GM23338 (cell line): ENCODE measurements around the gene ABCA7. TPM values are rescaled to one million over a fixed set of nuclear protein-coding genes. Genes with fewer than 3 reads are reported as not detected.

Experiments
- ATAC-seq: fragments of 200-7000 bp; cut with Tn5 transposase; 3 replicates; pipeline ENCODE4 v1.9.1; 2020
- DNase-seq: peaks from one replicate; pipeline ENCODE4 v3.0.0-alpha.2; 2015; ENCODE audit warnings: low spot score
- H2AFZ ChIP-seq: fragments of 200-600 bp; sonication (generic); 2 replicates; pipeline ENCODE4 v1.8.0; 2016; ENCODE audit warnings: antibody characterized with exemption, mild to moderate bottlenecking, moderate library complexity
- H3F3A ChIP-seq: fragments of 200-600 bp; sonication (generic); replicated peaks from 2 replicates; pipeline ENCODE4 v1.8.0; 2017; ENCODE audit warnings: antibody characterized with exemption, mixed run types, low read depth
- H3K27ac ChIP-seq: fragments of 200-600 bp; sonication (generic); 2 replicates; pipeline ENCODE4 v1.6.1; 2016; ENCODE audit warnings: low read depth
- H3K27me3 ChIP-seq: fragments of 200-600 bp; sonication (generic); 2 replicates; pipeline ENCODE4 v1.8.0; 2016; ENCODE audit warnings: mild to moderate bottlenecking, mixed run types, moderate library complexity; ENCODE audit not compliant: insufficient read depth
- H3K36me3 ChIP-seq: fragments of 200-600 bp; sonication (generic); 2 replicates; pipeline ENCODE4 v1.8.0; 2016; ENCODE audit warnings: mild to moderate bottlenecking; ENCODE audit not compliant: insufficient read depth
- H3K4me1 ChIP-seq: fragments of 200-600 bp; sonication (generic); 2 replicates; pipeline ENCODE4 v1.8.0; 2016; ENCODE audit warnings: mild to moderate bottlenecking, moderate library complexity; ENCODE audit not compliant: insufficient read depth
- H3K4me2 ChIP-seq: fragments of 200-600 bp; sonication (generic); 2 replicates; pipeline ENCODE4 v1.7.1; 2017; ENCODE audit warnings: mixed run types
- H3K4me3 ChIP-seq: fragments of 200-600 bp; sonication (generic); 2 replicates; pipeline ENCODE4 v1.6.1; 2016; ENCODE audit warnings: mixed run types
- H3K79me2 ChIP-seq: fragments of 200-600 bp; sonication (generic); replicated peaks from 2 replicates; pipeline ENCODE4 v1.8.0; 2017; ENCODE audit warnings: mild to moderate bottlenecking; ENCODE audit not compliant: insufficient read depth
- H3K9me2 ChIP-seq: fragments of 200-600 bp; sonication (generic); 2 replicates; pipeline ENCODE4 v1.8.0; 2017; ENCODE audit not compliant: insufficient read depth
- H4K20me1 ChIP-seq: fragments of 200-600 bp; sonication (generic); replicated peaks from 2 replicates; pipeline ENCODE4 v1.8.0; 2017; ENCODE audit warnings: mild to moderate bottlenecking; ENCODE audit not compliant: insufficient read depth
- H3K27ac Mint-ChIP-seq: 2 replicates; pipeline ENCODE4 v1.8.0; 2020; ENCODE audit warnings: inconsistent platforms, mild to moderate bottlenecking, moderate library complexity, mixed read lengths
- H3K27me3 Mint-ChIP-seq: 3 replicates; pipeline ENCODE4 v1.8.0; 2022; ENCODE audit warnings: low read depth, mild to moderate bottlenecking, moderate library complexity, mixed read lengths, inconsistent platforms; ENCODE audit not compliant: insufficient read depth, poor library complexity
- H3K36me3 Mint-ChIP-seq: 3 replicates; pipeline ENCODE4 v1.8.0; 2021; ENCODE audit warnings: low read depth, mild to moderate bottlenecking, inconsistent platforms, moderate library complexity, mixed read lengths
- H3K4me1 Mint-ChIP-seq: 3 replicates; pipeline ENCODE4 v1.8.0; 2020; ENCODE audit warnings: mild to moderate bottlenecking, inconsistent platforms, mixed read lengths
- H3K4me3 Mint-ChIP-seq: 3 replicates; pipeline ENCODE4 v1.8.0; 2021; ENCODE audit warnings: moderate library complexity, mild to moderate bottlenecking, inconsistent platforms, mixed read lengths
- H3K9me3 Mint-ChIP-seq: 3 replicates; pipeline ENCODE4 v1.8.0; 2020; ENCODE audit warnings: moderate library complexity, mild to moderate bottlenecking, inconsistent platforms, mixed read lengths
- CREB1 ChIP-seq: fragments of 250-450 bp; sonication (Bioruptor Pico); IDR thresholded peaks from 2 replicates; pipeline ENCODE4 v1.5.0; 2020; ENCODE audit warnings: low read depth, mild to moderate bottlenecking, moderate library complexity
- CTCF ChIP-seq, 2 experiments: fragments of 200-600 bp in 1 of 2; sonication (generic) in 1 of 2; conservative IDR thresholded peaks; 2 replicates each; pipeline versions ENCODE4 v1.5.1 to v1.6.1; 2016 to 2017; ENCODE audit warnings: antibody characterized with exemption in 2 of 2, low read depth in 2 of 2, mild to moderate bottlenecking in 2 of 2, moderate library complexity in 1 of 2
- ETS1 ChIP-seq: IDR thresholded peaks from 2 replicates; pipeline ENCODE4 v1.6.1; 2016; ENCODE audit warnings: antibody characterized with exemption
- EZH2 ChIP-seq: fragments of 200-600 bp; sonication (generic); IDR thresholded peaks from one replicate; pipeline ENCODE4 v1.8.0; 2017; ENCODE audit warnings: antibody characterized with exemption, mild to moderate bottlenecking, low read depth; ENCODE audit not compliant: unreplicated experiment
- EZH2phosphoT487 ChIP-seq: fragments of 200-600 bp; sonication (generic); IDR thresholded peaks from one replicate; pipeline ENCODE4 v1.8.1; 2018; ENCODE audit warnings: antibody characterized with exemption; ENCODE audit not compliant: unreplicated experiment
- JUNB ChIP-seq: IDR thresholded peaks from one replicate; pipeline ENCODE4 v1.6.1; 2016; ENCODE audit warnings: antibody characterized with exemption; ENCODE audit not compliant: unreplicated experiment
- NANOG ChIP-seq: IDR thresholded peaks from 2 replicates; pipeline ENCODE4 v1.6.1; 2016; ENCODE audit warnings: antibody characterized with exemption, borderline replicate concordance
- POLR2AphosphoS5 ChIP-seq: IDR thresholded peaks from 2 replicates; pipeline ENCODE4 v1.6.1; 2016; ENCODE audit warnings: antibody characterized with exemption, low read depth
- REST ChIP-seq: IDR thresholded peaks from one replicate; pipeline ENCODE4 v1.6.1; 2018; ENCODE audit warnings: antibody characterized with exemption; ENCODE audit not compliant: unreplicated experiment
- STAT1 ChIP-seq: IDR thresholded peaks from one replicate; pipeline ENCODE4 v1.6.1; 2016; ENCODE audit warnings: antibody characterized with exemption; ENCODE audit not compliant: unreplicated experiment
- ZNF114 ChIP-seq: fragments of 250-450 bp; sonication (Bioruptor Pico); IDR thresholded peaks from 2 replicates; pipeline ENCODE4 v1.5.0; 2020; ENCODE audit warnings: mild to moderate bottlenecking, moderate library complexity
- ZNF331 ChIP-seq: fragments of 250-450 bp; sonication (Bioruptor Pico); IDR thresholded peaks from 2 replicates; pipeline ENCODE4 v1.5.0; 2020; ENCODE audit warnings: low read depth, mild to moderate bottlenecking, moderate library complexity
- polyA plus RNA-seq: library from polyadenylated mRNA; unstranded; fragments of >200 nt; fragmentation: Nextera tagmentation; extraction: Ambion mirVana; gene quantifications from 2 replicates; pipeline ENCODE4 v1.2.1, GENCODE V29; 2016
- total RNA-seq: library from RNA; depleted of rRNA; stranded (reverse); fragments of >200 nt; shearing (Covaris generic); gene quantifications from 2 replicates; pipeline ENCODE4 v1.2.3, GENCODE V29; 2014
- TF ChIP-seq, protein P1 (sequence below): fragments of 250-450 bp; sonication (Bioruptor Pico); IDR thresholded peaks from 2 replicates; pipeline ENCODE4 v1.5.0; 2020; ENCODE audit warnings: mild to moderate bottlenecking, moderate library complexity

Gene ABCA7
- total and polyA plus RNA-seq, 2 experiments from 2014 or later, result 22.2 to 27.4 TPM

DNA sequence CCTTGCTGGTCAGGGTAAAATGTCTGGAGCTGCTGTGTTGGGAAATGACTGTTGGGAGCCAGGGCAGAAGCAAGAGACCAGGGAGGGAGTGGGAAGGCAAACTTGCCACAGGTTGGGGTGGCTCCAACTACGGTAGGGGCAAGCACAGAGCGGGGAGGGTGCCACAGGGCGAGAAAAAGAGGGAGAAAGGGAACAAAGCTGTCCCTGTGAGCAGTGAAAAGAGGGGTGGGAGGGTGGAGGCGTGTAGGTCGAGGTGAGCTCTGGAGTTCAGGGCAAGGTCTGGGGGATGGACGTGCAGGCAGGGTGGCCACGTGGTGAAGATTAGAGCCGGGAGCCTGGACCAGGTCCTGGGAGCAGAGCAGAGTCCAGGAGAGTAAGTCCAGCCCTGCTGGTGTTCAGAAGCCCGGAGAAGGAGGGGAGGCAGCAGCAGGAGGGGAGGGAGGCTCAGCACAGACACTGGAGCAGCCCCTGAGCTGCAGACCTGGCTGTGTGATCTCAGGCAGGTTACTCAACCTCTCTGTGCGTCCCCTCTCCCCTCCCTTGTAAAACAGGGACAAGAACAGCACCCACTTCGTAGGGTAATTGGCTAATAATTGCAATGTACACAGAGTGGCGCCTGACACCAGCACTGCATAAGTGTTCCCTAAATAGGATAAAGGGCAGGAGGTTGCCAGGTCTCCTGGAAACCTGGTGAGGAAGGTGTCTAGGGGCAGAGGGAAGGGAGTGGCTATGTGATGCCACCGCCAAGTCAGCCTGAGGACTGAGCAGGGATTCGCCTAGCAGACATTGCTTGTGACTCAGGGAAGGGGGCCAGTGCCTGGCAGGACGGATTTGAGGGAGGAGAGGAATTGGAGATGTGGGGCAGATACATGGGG, 58.5 kb downstream of the ABCA7 start:
- Histone ChIP-seq H3K4me3 (no peak overlapping the region), H3K9me2 (no peaks in the 10 kb centered on the region), H3K79me2 (peaks cover 17% of the 10 kb centered on the region), H3K36me3 (no peaks in the 10 kb centered on the region), H3K27me3 (no peaks in the 10 kb centered on the region), H3K27ac (no peak overlapping the region), H3F3A (peaks cover 24% of the 10 kb centered on the region), H3K4me2 (no peak overlapping the region), H2AFZ (no peak overlapping the region), H4K20me1 (peaks cover 10% of the 10 kb centered on the region), H3K4me1 (peaks cover 11% of the 10 kb centered on the region)
- TF ChIP-seq ZNF331 (CRISPR knock-in tag) (no peak), CTCF (conservative IDR thresholded peaks at IDR 0.05; ENCODE audit: low read depth in 2 of 2) (no peak), JUNB (no peak), REST (no peak), EZH2 (no peak), ZNF114 (no peak), EZH2phosphoT487 (no peak), ETS1 (no peak), POLR2AphosphoS5 (no peak), STAT1 (no peak), CREB1 (CRISPR knock-in tag) (no peak), NANOG (no peak)
- TF ChIP-seq, protein P1, sequence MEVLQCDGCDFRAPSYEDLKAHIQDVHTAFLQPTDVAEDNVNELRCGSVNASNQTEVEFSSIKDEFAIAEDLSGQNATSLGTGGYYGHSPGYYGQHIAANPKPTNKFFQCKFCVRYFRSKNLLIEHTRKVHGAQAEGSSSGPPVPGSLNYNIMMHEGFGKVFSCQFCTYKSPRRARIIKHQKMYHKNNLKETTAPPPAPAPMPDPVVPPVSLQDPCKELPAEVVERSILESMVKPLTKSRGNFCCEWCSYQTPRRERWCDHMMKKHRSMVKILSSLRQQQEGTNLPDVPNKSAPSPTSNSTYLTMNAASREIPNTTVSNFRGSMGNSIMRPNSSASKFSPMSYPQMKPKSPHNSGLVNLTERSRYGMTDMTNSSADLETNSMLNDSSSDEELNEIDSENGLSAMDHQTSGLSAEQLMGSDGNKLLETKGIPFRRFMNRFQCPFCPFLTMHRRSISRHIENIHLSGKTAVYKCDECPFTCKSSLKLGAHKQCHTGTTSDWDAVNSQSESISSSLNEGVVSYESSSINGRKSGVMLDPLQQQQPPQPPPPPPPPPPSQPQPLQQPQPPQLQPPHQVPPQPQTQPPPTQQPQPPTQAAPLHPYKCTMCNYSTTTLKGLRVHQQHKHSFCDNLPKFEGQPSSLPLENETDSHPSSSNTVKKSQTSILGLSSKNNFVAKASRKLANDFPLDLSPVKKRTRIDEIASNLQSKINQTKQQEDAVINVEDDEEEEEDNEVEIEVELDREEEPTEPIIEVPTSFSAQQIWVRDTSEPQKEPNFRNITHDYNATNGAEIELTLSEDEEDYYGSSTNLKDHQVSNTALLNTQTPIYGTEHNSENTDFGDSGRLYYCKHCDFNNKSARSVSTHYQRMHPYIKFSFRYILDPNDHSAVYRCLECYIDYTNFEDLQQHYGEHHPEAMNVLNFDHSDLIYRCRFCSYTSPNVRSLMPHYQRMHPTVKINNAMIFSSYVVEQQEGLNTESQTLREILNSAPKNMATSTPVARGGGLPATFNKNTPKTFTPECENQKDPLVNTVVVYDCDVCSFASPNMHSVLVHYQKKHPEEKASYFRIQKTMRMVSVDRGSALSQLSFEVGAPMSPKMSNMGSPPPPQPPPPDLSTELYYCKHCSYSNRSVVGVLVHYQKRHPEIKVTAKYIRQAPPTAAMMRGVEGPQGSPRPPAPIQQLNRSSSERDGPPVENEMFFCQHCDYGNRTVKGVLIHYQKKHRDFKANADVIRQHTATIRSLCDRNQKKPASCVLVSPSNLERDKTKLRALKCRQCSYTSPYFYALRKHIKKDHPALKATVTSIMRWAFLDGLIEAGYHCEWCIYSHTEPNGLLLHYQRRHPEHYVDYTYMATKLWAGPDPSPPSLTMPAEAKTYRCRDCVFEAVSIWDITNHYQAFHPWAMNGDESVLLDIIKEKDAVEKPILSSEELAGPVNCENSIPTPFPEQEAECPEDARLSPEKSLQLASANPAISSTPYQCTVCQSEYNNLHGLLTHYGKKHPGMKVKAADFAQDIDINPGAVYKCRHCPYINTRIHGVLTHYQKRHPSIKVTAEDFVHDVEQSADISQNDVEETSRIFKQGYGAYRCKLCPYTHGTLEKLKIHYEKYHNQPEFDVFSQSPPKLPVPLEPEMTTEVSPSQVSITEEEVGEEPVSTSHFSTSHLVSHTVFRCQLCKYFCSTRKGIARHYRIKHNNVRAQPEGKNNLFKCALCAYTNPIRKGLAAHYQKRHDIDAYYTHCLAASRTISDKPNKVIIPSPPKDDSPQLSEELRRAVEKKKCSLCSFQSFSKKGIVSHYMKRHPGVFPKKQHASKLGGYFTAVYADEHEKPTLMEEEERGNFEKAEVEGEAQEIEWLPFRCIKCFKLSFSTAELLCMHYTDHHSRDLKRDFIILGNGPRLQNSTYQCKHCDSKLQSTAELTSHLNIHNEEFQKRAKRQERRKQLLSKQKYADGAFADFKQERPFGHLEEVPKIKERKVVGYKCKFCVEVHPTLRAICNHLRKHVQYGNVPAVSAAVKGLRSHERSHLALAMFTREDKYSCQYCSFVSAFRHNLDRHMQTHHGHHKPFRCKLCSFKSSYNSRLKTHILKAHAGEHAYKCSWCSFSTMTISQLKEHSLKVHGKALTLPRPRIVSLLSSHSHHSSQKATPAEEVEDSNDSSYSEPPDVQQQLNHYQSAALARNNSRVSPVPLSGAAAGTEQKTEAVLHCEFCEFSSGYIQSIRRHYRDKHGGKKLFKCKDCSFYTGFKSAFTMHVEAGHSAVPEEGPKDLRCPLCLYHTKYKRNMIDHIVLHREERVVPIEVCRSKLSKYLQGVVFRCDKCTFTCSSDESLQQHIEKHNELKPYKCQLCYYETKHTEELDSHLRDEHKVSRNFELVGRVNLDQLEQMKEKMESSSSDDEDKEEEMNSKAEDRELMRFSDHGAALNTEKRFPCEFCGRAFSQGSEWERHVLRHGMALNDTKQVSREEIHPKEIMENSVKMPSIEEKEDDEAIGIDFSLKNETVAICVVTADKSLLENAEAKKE, result no peak
- peaks cover 30% of the 10 kb centered on the region for H3K27me3 Mint-ChIP-seq
- no peak overlapping the region for H3K27ac Mint-ChIP-seq
- peaks cover 2% of the 10 kb centered on the region for H3K36me3 Mint-ChIP-seq
- no peak for ATAC-seq
- H3K4me3 Mint-ChIP-seq, result no peak overlapping the region
- H3K4me1 Mint-ChIP-seq, result peaks cover 17% of the 10 kb centered on the region
- no peaks in the 10 kb centered on the region for H3K9me3 Mint-ChIP-seq
- DNase-seq, result no peak
